ENCODE results near the gene DNAAF5.
A peak's percentile ranks its signal among the peaks of the same experiment; 100 is the strongest.

The DNAAF5 gene

DNA sequence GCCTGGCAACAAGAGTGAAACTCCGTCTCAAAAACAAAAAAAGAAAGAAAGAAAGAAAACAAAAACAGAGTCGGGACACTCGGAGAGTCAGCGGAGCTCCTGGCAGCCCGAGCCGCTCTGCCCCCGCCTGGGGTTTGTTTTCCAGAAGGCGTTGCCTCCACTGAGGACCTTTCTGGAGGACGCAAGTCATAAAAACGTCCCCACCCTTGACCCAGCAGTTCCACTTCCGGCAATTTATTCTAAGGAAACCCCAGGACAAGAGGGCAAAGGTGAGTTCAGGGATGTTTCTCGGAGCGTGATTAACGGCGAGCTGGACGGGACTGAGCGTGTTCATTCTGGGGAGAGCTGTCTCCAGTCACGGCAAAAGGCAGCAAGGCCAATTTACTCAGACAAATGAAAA lies 78.8 kb downstream of the DNAAF5 start:
- no peak for DNase-seq (ENCODE audit: low read depth, low spot score)

- no peak for DNase-seq (ENCODE audit: low read depth, low spot score)
Observed at GRCh38 chr7:815284-816216, 89.1 kb downstream of the DNAAF5 start.

DNA sequence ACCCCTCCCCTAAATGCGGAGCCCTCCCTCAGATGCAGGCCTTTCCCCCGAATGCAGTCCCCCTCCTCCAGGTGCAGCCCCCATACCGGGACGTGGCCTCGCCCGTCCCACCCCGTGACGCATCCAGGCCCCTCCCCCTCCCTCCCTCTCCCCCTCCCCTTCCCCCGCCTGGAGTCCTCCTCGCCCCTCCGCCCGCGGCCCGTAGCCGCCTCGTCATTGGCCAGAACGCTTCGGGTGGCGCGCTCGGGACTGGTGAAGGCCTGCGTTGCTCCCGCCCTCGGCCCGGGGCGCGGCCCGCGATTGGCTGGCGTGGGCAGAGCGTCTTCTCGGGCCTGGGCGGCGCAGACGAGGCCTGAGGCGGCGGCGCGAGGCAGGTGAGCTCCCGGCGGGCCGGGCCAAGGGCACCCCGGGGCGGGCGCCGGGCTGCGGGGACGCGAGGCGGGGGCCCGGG lies 89.8 kb downstream of the DNAAF5 start:
- DNase-seq (ENCODE audit: low read depth, low spot score): peak; percentile 92

DNA sequence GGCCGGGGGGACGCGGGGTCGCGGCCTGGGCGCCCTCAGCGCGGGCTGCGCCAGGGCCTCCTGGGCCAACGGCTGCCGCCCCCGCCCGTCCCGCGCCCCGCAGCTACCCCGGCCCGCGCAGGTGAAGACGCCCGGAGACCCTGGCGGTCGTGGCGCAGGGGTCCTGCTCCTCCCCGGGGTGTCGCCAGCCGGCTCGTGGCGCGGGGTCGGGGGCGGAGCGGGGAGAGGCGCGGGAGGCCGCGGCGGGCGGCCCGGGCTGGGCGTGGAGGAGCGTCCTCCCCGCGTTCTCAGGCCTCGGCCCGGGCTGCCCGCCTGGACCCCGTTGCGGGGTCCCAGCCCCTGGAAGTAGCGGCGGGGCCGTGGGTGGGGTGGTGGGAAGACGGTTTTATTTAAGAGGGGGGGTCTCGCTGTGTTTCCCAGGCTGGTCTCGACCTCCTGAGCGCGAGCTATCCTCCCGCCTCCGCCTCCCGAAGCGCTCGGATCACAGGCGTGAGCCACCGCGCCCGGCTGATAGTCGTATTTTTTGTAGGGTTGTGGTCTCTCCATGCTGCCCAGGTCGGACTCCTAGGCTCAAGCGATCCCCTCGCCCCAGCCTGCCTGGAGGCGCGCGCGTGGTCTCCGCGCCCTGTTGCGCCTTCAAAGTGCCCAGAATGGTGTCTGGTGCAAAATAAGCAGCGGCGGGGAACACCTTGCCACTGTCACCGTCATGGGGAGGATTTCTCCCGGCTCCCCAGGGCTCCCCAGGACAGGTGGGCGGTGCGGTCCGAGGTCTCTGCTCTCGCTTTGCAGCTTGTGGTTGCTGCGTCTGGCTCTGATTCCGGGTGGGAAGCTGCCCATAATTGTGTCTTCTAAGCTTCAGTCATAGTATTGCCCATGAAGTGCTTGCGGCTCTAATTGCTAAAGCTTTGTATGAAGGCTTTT lies 90.5 kb downstream of the DNAAF5 start:
- no peak for DNase-seq (ENCODE audit: low read depth, low spot score)

DNA sequence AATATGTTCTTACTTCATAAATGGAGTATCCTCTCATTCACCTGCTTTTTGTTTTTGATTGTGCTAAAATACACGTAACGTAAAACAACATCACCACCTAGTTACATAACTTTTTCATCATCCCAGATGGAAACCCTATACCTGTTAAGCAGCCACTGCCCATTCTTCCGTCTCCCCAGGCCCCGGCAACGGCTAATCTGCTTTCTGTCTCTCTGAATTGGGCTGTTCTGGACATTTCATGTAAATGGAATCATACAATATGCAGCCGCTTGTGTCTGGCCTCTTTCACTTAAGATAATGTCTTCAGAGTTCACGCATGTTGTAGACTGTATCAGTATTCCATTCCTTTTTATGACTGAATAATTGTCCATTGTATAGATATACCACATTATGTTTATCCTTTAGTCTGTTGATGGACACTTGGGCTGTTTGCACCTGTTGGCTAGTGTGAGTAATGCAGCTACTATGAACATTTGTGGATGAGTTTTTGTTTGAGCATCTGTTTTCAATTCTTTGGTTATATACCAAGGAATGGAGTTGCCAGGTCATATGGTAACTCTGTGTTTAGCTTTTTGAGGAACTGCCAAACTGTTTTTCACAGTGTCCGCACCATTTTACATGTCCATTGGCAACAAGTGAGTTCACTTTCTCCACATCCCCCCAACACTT lies 91.7 kb downstream of the DNAAF5 start:
- DNase-seq (ENCODE audit: low read depth, low spot score): no peak

GRCh38 chr7:820341-820740 lies 93.8 kb downstream of the DNAAF5 start:
- DNase-seq (ENCODE audit: low read depth, low spot score): no peak

- no peak for DNase-seq (ENCODE audit: low read depth, low spot score)
Observed at GRCh38 chr7:821688-822087, 95.2 kb downstream of the DNAAF5 start.

DNA sequence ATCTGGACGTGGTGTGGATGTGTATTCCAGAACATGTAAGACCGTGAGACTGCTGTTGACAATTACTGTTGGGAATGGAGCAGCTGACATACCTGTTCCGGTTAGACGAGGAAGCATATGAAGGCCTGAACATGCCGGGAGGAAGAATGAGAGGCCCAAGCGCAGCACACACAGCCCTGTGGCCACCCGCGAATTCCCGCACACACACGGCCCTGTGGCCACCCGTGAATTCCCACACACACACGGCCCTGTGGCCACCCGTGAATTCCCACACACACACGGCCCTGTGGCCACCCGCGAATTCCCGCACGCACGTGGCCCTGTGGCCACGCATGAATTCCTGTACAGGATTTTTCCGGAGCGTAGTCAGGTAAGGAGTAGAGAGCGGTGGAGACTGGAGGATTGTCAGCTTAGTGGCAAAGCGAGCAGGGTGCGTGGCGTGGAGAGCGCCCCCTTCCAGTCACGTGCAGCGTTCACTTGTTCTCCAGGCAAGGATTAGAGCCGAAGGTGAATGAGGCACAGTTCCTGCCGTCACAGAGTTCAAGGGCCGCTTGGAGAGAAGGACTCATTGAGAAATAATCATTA lies 96.3 kb downstream of the DNAAF5 start:
- DNase-seq (ENCODE audit: low read depth, low spot score): no peak

- no peak for DNase-seq (ENCODE audit: low read depth, low spot score)
Observed at GRCh38 chr7:823649-824048, 97.2 kb downstream of the DNAAF5 start.

DNA sequence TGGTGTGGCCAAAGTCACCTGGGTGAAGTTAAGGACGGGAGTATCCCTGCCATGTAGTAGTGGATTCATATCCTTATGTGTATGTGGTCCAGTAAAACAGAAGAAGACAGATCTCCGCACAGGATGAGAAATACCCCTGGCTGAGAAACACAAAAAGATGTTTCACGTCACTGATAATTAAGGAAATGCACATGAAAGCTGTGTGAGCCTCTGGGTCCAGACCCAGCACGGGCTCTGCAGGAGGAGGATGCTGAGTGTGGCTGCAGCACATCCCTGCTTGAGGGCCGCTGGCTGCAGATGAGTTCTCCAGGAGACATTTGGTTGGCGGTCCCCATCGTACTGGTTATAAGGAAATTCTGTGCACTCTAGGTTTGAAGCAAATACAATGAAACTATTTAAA lies 97.6 kb downstream of the DNAAF5 start:
- DNase-seq (ENCODE audit: low read depth, low spot score): no peak

GRCh38 chr7:824664-825063 lies 98.2 kb downstream of the DNAAF5 start:
- DNase-seq (ENCODE audit: low read depth, low spot score): no peak

- no peak for DNase-seq (ENCODE audit: low read depth, low spot score)
Observed at GRCh38 chr7:825386-825785, 98.9 kb downstream of the DNAAF5 start.

GRCh38 chr7:826230-826917 lies 99.9 kb downstream of the DNAAF5 start:
- no peak for DNase-seq (ENCODE audit: low read depth, low spot score)

DNA sequence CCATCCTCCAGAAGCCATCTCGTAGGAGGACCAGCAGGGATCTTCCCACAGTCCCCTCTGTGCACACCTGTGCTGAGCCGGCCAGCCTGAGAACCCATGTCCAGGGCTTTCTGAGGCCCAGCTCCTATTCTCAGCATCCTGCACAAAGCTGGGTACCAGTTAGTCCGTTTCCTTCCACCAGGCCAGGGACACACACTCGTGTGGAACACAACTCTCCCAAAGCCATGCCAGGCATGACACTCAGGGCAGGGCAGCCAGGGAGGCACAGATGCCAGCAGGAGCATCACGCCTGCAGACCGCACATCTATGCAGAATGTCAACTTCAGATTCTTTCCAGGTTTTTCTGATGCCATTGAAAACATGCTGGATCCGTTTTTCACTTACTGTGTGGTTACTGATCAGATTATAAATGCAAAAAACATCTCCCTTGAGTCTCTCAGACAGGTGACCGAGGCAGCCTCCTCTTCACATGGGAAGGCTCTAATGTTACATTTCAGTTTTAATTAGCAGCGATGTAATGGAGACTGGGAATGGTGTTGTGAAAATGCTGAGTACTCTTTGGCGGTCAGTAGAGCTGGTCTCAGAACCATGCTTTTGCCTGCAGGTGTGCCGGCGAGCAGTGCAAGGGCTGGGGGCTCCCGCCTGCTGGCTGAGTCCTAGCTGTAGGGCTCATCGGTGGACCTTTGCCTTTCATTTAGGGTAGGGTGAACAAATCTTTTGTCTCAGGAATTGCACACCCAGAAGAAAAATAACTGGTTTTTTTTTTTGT lies 102.5 kb downstream of the DNAAF5 start:
- DNase-seq (ENCODE audit: low read depth, low spot score): no peak

DNA sequence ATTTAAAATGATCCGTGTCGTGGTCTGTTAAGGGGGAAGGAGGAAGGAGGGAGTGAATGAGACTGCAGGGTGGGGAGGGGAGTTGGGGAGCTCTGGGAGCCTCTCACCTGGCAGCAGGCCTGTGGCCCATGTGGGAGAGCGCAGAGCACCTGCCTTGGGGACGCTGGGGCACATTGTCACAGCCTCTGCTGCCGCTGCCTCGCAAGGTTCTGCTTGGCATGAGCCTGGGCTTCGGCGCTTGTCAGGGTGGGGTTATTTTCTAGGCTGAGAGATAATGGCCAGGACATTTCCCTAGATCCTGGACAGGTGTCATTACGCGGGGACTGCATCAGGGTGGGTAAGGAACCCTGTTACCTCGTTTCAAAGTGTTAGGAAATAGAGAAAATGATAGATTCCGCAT lies 103.6 kb downstream of the DNAAF5 start:
- no peak for DNase-seq (ENCODE audit: low read depth, low spot score)

- no peak for DNase-seq (ENCODE audit: low read depth, low spot score)
Observed at GRCh38 chr7:831596-832166, 105.2 kb downstream of the DNAAF5 start.

DNA sequence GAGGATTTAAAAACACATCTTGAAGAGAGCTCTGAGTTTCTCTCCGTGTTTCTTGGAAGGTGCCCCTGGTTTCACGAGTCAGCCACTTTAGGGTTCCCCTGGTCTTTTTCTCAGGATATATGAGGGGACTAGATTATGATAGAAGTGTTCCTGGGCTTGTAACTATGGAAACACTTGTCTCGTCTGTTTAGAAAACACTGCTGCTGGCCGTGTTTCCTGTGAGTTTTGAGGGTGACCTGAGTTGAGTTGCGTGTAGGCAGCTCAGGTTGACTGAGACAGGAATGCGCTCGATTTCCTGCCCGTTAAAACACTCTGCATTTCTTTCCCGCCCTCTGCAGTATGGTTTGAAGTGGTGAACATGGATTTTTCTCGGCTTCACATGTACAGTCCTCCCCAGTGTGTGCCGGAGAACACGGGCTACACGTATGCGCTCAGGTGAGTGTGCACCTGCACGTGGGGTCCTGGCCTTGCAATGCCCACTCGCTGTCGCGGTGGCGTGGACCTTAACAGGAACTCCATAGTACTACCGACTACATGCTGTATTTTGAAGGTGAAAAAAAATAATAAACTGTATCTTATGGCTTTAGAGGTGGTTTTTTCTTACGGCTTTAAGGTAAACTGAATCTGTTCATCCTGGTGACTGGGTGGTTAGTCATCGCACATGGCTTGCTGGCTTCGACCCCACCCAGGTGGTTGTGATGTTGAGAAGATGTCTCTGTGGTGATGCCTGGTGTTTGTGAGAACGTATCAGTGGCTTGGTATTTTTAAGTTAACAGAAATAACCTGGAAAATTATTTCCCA lies 105.9 kb downstream of the DNAAF5 start, which contains the start of gene SUN1:
SUN1 (plus strand) TSS at position 310 of the 801 bp plus-strand sequence; CDS start at position 359, 49 bp downstream.
- no peak for DNase-seq (ENCODE audit: low read depth, low spot score)

DNA sequence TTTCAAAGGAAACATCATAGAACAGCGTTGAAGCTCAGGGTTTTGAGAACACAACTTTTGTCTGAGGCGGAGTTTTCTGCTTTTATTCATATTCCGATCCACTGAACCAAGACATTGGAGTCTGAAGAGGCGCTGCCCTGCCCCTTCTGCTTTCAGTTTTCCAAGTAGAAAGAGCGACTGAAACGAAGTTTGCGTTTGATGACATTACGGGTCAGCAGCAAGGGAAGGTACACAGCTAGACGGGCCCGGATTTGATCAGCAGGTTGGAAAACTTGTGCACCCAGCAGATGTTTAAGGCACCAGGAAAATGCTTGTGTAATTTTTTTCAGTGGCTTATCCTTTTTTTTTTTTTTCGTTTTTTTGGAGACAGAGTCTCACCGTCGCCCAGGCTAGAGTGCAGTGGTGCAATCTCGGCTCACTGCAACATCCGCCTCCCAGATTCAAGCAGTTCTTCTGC lies 106.5 kb downstream of the DNAAF5 start:
- no peak for DNase-seq (ENCODE audit: low read depth, low spot score)

Data from smooth muscle cell of the brain vasculature (primary cell).